ENCODE results near the gene TTC1.

DNA sequence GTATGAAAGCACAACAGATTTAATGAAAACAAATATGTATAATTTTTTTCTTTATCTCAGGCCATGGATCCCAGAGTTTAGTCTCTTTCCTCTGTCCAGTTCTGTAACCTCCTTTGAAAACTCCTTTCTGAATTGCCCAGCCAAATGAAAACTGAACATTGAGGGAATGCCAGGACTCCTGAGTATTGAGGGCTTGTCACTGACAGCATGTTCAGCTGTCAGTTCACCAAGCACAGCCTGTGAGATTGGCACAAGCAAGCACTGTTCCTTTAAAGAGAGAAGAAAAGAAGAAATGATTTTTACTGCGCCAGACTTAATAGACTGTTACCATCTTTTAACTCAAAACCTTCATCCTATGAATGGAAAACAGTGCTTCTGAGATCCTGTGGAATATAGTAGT lies 27.3 kb downstream of the TTC1 start:
- TF ChIP-seq, protein P1, sequence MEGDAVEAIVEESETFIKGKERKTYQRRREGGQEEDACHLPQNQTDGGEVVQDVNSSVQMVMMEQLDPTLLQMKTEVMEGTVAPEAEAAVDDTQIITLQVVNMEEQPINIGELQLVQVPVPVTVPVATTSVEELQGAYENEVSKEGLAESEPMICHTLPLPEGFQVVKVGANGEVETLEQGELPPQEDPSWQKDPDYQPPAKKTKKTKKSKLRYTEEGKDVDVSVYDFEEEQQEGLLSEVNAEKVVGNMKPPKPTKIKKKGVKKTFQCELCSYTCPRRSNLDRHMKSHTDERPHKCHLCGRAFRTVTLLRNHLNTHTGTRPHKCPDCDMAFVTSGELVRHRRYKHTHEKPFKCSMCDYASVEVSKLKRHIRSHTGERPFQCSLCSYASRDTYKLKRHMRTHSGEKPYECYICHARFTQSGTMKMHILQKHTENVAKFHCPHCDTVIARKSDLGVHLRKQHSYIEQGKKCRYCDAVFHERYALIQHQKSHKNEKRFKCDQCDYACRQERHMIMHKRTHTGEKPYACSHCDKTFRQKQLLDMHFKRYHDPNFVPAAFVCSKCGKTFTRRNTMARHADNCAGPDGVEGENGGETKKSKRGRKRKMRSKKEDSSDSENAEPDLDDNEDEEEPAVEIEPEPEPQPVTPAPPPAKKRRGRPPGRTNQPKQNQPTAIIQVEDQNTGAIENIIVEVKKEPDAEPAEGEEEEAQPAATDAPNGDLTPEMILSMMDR (IDR thresholded peaks at IDR 0.05), result no peak
- TF ChIP-seq POLR2A (IDR thresholded peaks at IDR 0.05), result no peak
